ENCODE results near the gene CCDC88B.

GRCh38 chr11:64296830-64297698, 42.9 kb upstream of the CCDC88B start:
- no peak for TF ChIP-seq CREB1 (IDR thresholded peaks at IDR 0.05; ENCODE audit: low read depth)
- TF ChIP-seq EP300 (IDR thresholded peaks at IDR 0.05; ENCODE audit: borderline replicate concordance) = no peak
- TF ChIP-seq NFIC (IDR thresholded peaks at IDR 0.05) = no peak
- no peak for TF ChIP-seq TEAD4 (IDR thresholded peaks at IDR 0.05)

Measured in Ishikawa (cell line).